Fibroblast of lung (primary cell): ENCODE data around the gene MSL3B.

Experiments
- DNase-seq, 2 donors: peaks; one replicate each; pipeline versions ENCODE4 v3.0.0 to v3.0.0-alpha.2; 2010; ENCODE audit warnings: low read depth in 2 of 2
- H2AFZ ChIP-seq: 2 replicates; pipeline ENCODE4 v1.5.1; 2012; ENCODE audit warnings: low read length, control low read depth, inconsistent platforms
- H3K27ac ChIP-seq: 2 replicates; pipeline ENCODE4 v1.5.1; 2011; ENCODE audit warnings: low read length, control low read depth; ENCODE audit not compliant: insufficient read depth
- H3K27me3 ChIP-seq: 2 replicates; pipeline ENCODE4 v1.5.1; 2011; ENCODE audit warnings: mild to moderate bottlenecking, low read length; ENCODE audit not compliant: control insufficient read depth, insufficient read depth
- H3K36me3 ChIP-seq: 2 replicates; pipeline ENCODE4 v1.5.1; 2011; ENCODE audit warnings: low read length; ENCODE audit not compliant: control insufficient read depth, insufficient read depth
- H3K4me1 ChIP-seq: 2 replicates; pipeline ENCODE4 v1.5.1; 2011; ENCODE audit warnings: low read length; ENCODE audit not compliant: control insufficient read depth, insufficient read depth; ENCODE audit errors: extremely low read depth
- H3K4me2 ChIP-seq: 2 replicates; pipeline ENCODE4 v1.5.1; 2011; ENCODE audit warnings: low read length, control low read depth; ENCODE audit not compliant: insufficient read depth; ENCODE audit errors: extremely low read depth
- H3K4me3 ChIP-seq, 4 experiments: fragments of 200-600 bp in 1 of 4; sonication (generic) in 1 of 4; replicated peaks in 1 of 4; 2 replicates each; pipeline ENCODE4 v1.5.1; 2011 to 2016; ENCODE audit warnings: low read length in 4 of 4, low read depth in 3 of 4, mild to moderate bottlenecking in 3 of 4, control low read depth in 2 of 4, inconsistent platforms in 1 of 4, mixed read lengths in 1 of 4; ENCODE audit not compliant: insufficient read depth in 1 of 4; ENCODE audit errors: control extremely low read depth in 1 of 4
- H3K79me2 ChIP-seq: 2 replicates; pipeline ENCODE4 v1.5.1; 2012; ENCODE audit warnings: mild to moderate bottlenecking, low read length, inconsistent platforms; ENCODE audit not compliant: control insufficient read depth, insufficient read depth
- H3K9ac ChIP-seq: 2 replicates; pipeline ENCODE4 v1.5.1; 2011; ENCODE audit warnings: mild to moderate bottlenecking, low read length, control low read depth; ENCODE audit not compliant: insufficient read depth
- H3K9me3 ChIP-seq: 2 replicates; pipeline ENCODE4 v1.5.1; 2012; ENCODE audit warnings: low read depth, low read length; ENCODE audit not compliant: control insufficient read depth, insufficient read depth
- H4K20me1 ChIP-seq: 2 replicates; pipeline ENCODE4 v1.5.1; 2011; ENCODE audit warnings: low read length; ENCODE audit not compliant: control insufficient read depth, insufficient read depth; ENCODE audit errors: extremely low read depth
- EZH2 ChIP-seq: IDR thresholded peaks from 2 replicates; pipeline ENCODE4 v1.5.1; 2012; ENCODE audit warnings: low read length, control low read depth, mild to moderate bottlenecking; ENCODE audit errors: missing control alignments
- TF ChIP-seq, protein P1 (sequence below), 2 donors: IDR thresholded peaks in 1 of 2; conservative IDR thresholded peaks in 1 of 2; 1 replicate in 1 of 2; 2 replicates in 1 of 2; pipeline ENCODE4 v1.5.1; 2011 to 2012; ENCODE audit warnings: low read length in 2 of 2, control low read depth in 1 of 2, inconsistent platforms in 1 of 2, low read depth in 1 of 2, mild to moderate bottlenecking in 1 of 2

MSL3B gene

DNA sequence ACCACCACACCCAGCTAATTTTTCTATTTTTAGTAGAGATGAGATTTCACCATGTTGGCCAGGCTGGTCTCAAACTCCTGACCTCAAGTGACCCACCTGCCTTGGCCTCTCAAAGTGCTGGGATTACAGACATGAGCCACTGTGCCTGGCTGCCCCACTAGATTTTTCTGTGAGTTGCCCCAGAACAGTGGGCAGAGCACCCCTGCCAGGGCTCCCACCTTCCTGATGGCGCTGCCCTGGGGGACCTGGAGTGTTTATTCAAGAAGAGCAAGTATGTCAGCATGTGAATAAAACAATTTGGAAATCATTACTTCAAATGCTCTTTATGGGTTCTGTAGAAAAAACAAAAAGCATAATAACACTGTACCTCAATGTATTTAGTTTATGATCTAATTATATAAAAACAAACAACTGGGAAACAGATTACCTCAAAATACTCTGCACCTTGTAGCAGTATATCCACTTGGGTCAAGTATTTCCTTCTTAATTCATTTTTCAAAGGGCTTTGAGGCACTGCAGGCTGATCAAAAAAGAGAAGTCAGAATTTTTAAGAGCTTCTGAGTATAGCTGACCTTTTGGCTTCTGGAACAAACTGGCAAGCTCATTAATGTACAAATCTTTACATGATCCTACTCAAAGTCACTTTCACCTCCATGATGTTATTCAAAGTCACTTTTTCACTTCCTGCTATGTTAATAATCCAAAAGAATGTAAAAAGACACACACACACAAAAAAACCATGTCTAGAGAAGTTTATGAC, 22.7 kb downstream of the MSL3B start:
- Histone ChIP-seq H3K9ac (no peak overlapping the region), H3K27me3 (no peaks in the 10 kb centered on the region), H3K4me2 (no peak overlapping the region), H3K9me3 (no peaks in the 10 kb centered on the region), H3K27ac (no peak overlapping the region), H2AFZ (no peak overlapping the region), H3K4me3 (no peak overlapping the region), H4K20me1 (no peaks in the 10 kb centered on the region), H3K36me3 (peaks cover 20% of the 10 kb centered on the region), H3K79me2 (peaks cover 72% of the 10 kb centered on the region), H3K4me1 (no peaks in the 10 kb centered on the region)
- TF ChIP-seq EZH2, result no peak
- TF ChIP-seq, protein P1, sequence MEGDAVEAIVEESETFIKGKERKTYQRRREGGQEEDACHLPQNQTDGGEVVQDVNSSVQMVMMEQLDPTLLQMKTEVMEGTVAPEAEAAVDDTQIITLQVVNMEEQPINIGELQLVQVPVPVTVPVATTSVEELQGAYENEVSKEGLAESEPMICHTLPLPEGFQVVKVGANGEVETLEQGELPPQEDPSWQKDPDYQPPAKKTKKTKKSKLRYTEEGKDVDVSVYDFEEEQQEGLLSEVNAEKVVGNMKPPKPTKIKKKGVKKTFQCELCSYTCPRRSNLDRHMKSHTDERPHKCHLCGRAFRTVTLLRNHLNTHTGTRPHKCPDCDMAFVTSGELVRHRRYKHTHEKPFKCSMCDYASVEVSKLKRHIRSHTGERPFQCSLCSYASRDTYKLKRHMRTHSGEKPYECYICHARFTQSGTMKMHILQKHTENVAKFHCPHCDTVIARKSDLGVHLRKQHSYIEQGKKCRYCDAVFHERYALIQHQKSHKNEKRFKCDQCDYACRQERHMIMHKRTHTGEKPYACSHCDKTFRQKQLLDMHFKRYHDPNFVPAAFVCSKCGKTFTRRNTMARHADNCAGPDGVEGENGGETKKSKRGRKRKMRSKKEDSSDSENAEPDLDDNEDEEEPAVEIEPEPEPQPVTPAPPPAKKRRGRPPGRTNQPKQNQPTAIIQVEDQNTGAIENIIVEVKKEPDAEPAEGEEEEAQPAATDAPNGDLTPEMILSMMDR (conservative IDR thresholded peaks at IDR 0.05 in 1 of 2, IDR thresholded peaks at IDR 0.05 in 1 of 2; ENCODE audit: low read depth in 1 of 2, low read length in 2 of 2), result no peak
- DNase-seq, result no peak

DNA sequence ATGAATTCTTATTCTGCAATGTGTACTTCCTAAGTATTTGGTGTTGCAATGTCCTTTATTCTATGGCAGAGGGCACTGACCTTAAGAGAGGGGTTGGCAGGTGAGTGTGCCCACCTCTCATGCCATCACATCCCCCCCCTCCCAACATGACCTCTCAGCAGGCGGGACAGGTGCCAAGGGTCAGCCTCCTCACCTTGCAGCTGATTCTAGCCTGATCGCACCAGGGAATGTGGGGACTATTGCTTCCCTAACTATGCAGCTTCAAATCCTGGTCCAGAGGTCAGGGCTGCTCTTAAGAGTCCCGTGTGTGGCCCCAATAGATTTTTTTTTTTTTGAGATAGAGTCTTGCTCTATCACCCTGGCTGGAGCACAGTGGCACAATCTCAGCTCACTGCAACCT, 23.4 kb downstream of the MSL3B start:
- Histone ChIP-seq H4K20me1 (no peaks in the 10 kb centered on the region), H3K27ac (no peak overlapping the region), H2AFZ (no peak overlapping the region), H3K4me3 (no peak overlapping the region), H3K4me1 (no peaks in the 10 kb centered on the region), H3K9me3 (no peaks in the 10 kb centered on the region), H3K9ac (no peak overlapping the region), H3K79me2 (peaks cover 72% of the 10 kb centered on the region), H3K27me3 (no peaks in the 10 kb centered on the region), H3K36me3 (peaks cover 24% of the 10 kb centered on the region), H3K4me2 (no peak overlapping the region)
- TF ChIP-seq EZH2, result no peak
- TF ChIP-seq, protein P1 (conservative IDR thresholded peaks at IDR 0.05 in 1 of 2, IDR thresholded peaks at IDR 0.05 in 1 of 2; ENCODE audit: low read depth in 1 of 2, low read length in 2 of 2), result no peak
- DNase-seq, result no peak

DNA sequence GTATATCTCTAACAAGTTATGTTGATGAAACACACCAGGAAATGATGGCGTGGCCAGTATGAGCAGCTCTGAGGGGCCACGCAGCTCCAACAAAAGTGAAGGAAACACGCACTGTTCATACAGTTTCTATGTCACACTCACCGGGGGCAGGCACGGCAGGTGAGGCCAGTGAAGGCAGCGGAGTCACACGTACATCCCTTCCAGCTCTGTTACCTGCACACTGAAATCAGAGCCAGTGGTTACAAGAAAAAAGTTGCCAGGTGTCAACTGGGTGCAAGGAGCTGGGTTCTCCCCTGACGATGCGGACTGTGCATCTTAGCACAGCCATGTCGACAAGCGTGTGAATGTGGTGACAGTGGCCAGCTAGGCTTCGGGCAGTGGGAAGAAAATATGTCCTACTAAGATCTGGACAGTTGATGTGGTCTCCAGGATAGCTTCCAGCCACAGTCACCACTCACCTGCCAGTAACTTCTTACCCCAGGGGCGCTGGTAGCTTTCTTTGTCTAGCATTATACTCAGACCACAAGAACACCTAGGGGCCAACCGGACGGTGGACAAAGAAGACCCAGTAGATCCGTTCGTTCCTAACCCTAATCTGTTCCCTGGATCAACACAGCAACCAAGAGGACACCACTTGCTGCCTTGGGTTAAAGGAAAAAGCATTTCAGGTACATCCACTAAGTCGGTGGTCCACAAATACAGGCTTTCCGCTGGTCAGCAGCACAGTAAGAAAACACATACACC, 23.9 kb downstream of the MSL3B start:
- no peak overlapping the region for H3K27ac ChIP-seq
- H3K27me3 ChIP-seq, result no peaks in the 10 kb centered on the region
- H2AFZ ChIP-seq, result no peak overlapping the region
- H4K20me1 ChIP-seq, result no peaks in the 10 kb centered on the region
- TF ChIP-seq EZH2, result no peak
- TF ChIP-seq, protein P1 (conservative IDR thresholded peaks at IDR 0.05 in 1 of 2, IDR thresholded peaks at IDR 0.05 in 1 of 2; ENCODE audit: low read depth in 1 of 2, low read length in 2 of 2), result no peak
- peaks cover 27% of the 10 kb centered on the region for H3K36me3 ChIP-seq
- H3K79me2 ChIP-seq, result peaks cover 74% of the 10 kb centered on the region
- no peak for DNase-seq
- H3K4me3 ChIP-seq, result no peak overlapping the region
- H3K9ac ChIP-seq, result no peak overlapping the region
- H3K9me3 ChIP-seq, result no peaks in the 10 kb centered on the region
- no peaks in the 10 kb centered on the region for H3K4me1 ChIP-seq
- H3K4me2 ChIP-seq, result no peak overlapping the region
